ENCODE results near the gene NRG2. TPM values are rescaled to one million over a fixed set of nuclear protein-coding genes. Genes with fewer than 3 reads are reported as not detected.

NRG2 gene
- total and polyA plus RNA-seq, 2 of the 4 experiments (the other 2 are of a cell fraction), result 0.18 TPM; not detected in 1

DNA sequence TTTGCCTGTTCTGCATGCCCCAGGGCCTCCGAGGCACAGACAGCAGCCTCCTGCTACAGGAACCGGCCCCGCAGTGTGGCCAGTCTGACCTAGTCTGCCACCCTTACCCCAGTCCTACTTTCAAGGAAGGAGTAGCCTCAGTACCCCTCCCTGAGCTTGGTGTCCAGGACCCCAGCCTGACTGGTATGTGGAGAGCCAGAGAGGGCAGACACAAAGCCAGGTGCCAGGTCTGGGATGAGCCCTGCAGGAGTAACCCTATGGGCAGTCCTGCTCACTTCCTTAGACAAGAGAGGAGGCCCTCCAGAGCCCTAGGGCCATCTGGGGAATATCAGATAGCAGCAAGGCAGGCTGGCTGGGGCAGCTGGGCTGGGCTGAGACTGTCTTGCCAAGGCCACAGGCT lies 67.8 kb downstream of the NRG2 start:
- H3K14ac ChIP-seq (replicated peaks; ENCODE audit: low read depth, low read length), result no peak overlapping the region
- H3K56ac ChIP-seq (ENCODE audit: extremely low read depth, insufficient read depth, low read length), result no peak overlapping the region
- ChIA-PET POLR2A (ENCODE audit: unreplicated experiment) (no interaction called here), CTCF (no interaction called here)
- no peaks in the 10 kb centered on the region for H3K79me1 ChIP-seq (ENCODE audit: low read depth in 1 of 2, low read length in 2 of 2)
- no peak overlapping the region for H3K4me2 ChIP-seq (ENCODE audit: low read depth, low read length)
- H4K20me1 ChIP-seq (ENCODE audit: insufficient read depth, low read length), result no peaks in the 10 kb centered on the region
- H3K27me3 ChIP-seq (ENCODE audit: control insufficient read depth, insufficient read depth, low read length), result peaks cover 25% of the 10 kb centered on the region
- H2BK120ac ChIP-seq (ENCODE audit: low read depth, low read length), result no peak overlapping the region
- H2AFZ ChIP-seq (replicated peaks; ENCODE audit: low read length, poor library complexity), result no peak overlapping the region
- no peak overlapping the region for H4K91ac ChIP-seq (ENCODE audit: insufficient read depth, low read depth, low read length)
- H2BK15ac ChIP-seq (ENCODE audit: low read depth, low read length), result no peak overlapping the region
- H2AK9ac ChIP-seq (replicated peaks; ENCODE audit: low read depth, low read length, poor library complexity), result no peak overlapping the region
- intact Hi-C loops (cut with micrococcal nuclease), result no loop called here
- in situ Hi-C loops (cut with MboI; ENCODE audit: low sequenced_read_pairs), result no loop called here
- no peak overlapping the region for H2BK5ac ChIP-seq (ENCODE audit: low read depth, low read length, poor library complexity, severe bottlenecking)
- no peak overlapping the region for H4K5ac ChIP-seq (ENCODE audit: low read depth, low read length)
- WGBS, 2 experiments (ENCODE audit: extremely low coverage in 2 of 2, insufficient read length in 1 of 2), result no CpG with 5 or more reads among the region's 3 CpGs
- H3K9me1 ChIP-seq (ENCODE audit: insufficient read depth, low read length), result no peaks in the 10 kb centered on the region
- H3K9ac ChIP-seq (ENCODE audit: low read depth, low read length), result no peak overlapping the region
- H2AK5ac ChIP-seq (ENCODE audit: low read depth, low read length), result no peak overlapping the region
- H2BK20ac ChIP-seq (ENCODE audit: low read depth, low read length), result no peak overlapping the region
- H3K18ac ChIP-seq (ENCODE audit: low read depth, low read length), result no peak overlapping the region
- dilution Hi-C loops (cut with HindIII; ENCODE audit: low sequenced_read_pairs, unreplicated experiment), result no loop called here
- DNase-seq, result no peak
- ATAC-seq (ENCODE audit: low read depth), result no peak
- H3K4ac ChIP-seq (ENCODE audit: low read depth, low read length), result no peak overlapping the region
- no peak overlapping the region for H3K27ac ChIP-seq (ENCODE audit: insufficient read depth, low read length)
- no peak overlapping the region for H3K4me3 ChIP-seq (ENCODE audit: insufficient read depth, low read depth, low read length)
- H3K4me1 ChIP-seq (ENCODE audit: control insufficient read depth, insufficient read depth, low read length), result no peaks in the 10 kb centered on the region
- no peaks in the 10 kb centered on the region for H3K9me3 ChIP-seq (ENCODE audit: control insufficient read depth, insufficient read depth, low read length)
- TF ChIP-seq MAZ (IDR thresholded peaks at IDR 0.05; ENCODE audit: borderline replicate concordance, low read depth, low read length) (no peak), BHLHE40 (IDR thresholded peaks at IDR 0.05; ENCODE audit: low read depth, low read length) (no peak), RFX5 (IDR thresholded peaks at IDR 0.05; ENCODE audit: low read depth, low read length) (no peak), NFE2L2 (IDR thresholded peaks at IDR 0.05; ENCODE audit: low read depth, low read length) (no peak), SMC3 (IDR thresholded peaks at IDR 0.05; ENCODE audit: low read depth, low read length) (no peak), MAFK (IDR thresholded peaks at IDR 0.05; ENCODE audit: low read depth, low read length) (no peak), POLR2A (IDR thresholded peaks at IDR 0.05; ENCODE audit: low read depth, low read length) (no peak), MXI1 (IDR thresholded peaks at IDR 0.05; ENCODE audit: borderline replicate concordance, low read depth, low read length) (no peak), FOS (IDR thresholded peaks at IDR 0.05; ENCODE audit: low read depth, low read length) (no peak), RAD21 (IDR thresholded peaks at IDR 0.05; ENCODE audit: low read length) (no peak), RCOR1 (IDR thresholded peaks at IDR 0.05; ENCODE audit: insufficient replicate concordance, low read length) (no peak), CHD1 (IDR thresholded peaks at IDR 0.05; ENCODE audit: low read depth, low read length) (no peak), CEBPB (IDR thresholded peaks at IDR 0.05; ENCODE audit: low read depth, low read length) (no peak)
- TF ChIP-seq, protein P1, sequence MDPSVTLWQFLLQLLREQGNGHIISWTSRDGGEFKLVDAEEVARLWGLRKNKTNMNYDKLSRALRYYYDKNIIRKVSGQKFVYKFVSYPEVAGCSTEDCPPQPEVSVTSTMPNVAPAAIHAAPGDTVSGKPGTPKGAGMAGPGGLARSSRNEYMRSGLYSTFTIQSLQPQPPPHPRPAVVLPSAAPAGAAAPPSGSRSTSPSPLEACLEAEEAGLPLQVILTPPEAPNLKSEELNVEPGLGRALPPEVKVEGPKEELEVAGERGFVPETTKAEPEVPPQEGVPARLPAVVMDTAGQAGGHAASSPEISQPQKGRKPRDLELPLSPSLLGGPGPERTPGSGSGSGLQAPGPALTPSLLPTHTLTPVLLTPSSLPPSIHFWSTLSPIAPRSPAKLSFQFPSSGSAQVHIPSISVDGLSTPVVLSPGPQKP (IDR thresholded peaks at IDR 0.05; ENCODE audit: borderline replicate concordance, low read depth, low read length), result no peak
- TF ChIP-seq, protein P2, sequence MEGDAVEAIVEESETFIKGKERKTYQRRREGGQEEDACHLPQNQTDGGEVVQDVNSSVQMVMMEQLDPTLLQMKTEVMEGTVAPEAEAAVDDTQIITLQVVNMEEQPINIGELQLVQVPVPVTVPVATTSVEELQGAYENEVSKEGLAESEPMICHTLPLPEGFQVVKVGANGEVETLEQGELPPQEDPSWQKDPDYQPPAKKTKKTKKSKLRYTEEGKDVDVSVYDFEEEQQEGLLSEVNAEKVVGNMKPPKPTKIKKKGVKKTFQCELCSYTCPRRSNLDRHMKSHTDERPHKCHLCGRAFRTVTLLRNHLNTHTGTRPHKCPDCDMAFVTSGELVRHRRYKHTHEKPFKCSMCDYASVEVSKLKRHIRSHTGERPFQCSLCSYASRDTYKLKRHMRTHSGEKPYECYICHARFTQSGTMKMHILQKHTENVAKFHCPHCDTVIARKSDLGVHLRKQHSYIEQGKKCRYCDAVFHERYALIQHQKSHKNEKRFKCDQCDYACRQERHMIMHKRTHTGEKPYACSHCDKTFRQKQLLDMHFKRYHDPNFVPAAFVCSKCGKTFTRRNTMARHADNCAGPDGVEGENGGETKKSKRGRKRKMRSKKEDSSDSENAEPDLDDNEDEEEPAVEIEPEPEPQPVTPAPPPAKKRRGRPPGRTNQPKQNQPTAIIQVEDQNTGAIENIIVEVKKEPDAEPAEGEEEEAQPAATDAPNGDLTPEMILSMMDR (conservative IDR thresholded peaks at IDR 0.05; ENCODE audit: low read depth, low read length), result no peak
- TF ChIP-seq, protein P3, sequence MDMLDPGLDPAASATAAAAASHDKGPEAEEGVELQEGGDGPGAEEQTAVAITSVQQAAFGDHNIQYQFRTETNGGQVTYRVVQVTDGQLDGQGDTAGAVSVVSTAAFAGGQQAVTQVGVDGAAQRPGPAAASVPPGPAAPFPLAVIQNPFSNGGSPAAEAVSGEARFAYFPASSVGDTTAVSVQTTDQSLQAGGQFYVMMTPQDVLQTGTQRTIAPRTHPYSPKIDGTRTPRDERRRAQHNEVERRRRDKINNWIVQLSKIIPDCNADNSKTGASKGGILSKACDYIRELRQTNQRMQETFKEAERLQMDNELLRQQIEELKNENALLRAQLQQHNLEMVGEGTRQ (IDR thresholded peaks at IDR 0.05; ENCODE audit: low read depth, low read length), result no peak
- no TSS peak for BruUV-seq (replicated peaks)
- no peaks in the 10 kb centered on the region for H3K36me3 ChIP-seq (ENCODE audit: control insufficient read depth, insufficient read depth, low read length)
- no peak overlapping the region for H4K8ac ChIP-seq (ENCODE audit: low read depth in 2 of 2, low read length in 2 of 2)
- H3K23ac ChIP-seq (ENCODE audit: low read depth, low read length), result no peak overlapping the region

All from IMR-90 (cell line).